Neuronal stem cell (in vitro differentiated cells): ENCODE data around the gene EFCAB11.

ENCODE experiments used
- DNase-seq: peaks from one replicate; pipeline ENCODE4 v3.0.0-alpha.2; 2013; ENCODE audit warnings: low spot score
- H2AFZ ChIP-seq: one replicate; pipeline ENCODE4 v1.6.1; 2013; ENCODE audit warnings: mild to moderate bottlenecking, low read length, inconsistent platforms
- H2AK5ac ChIP-seq: 2 replicates; pipeline ENCODE4 v1.6.1; 2013; ENCODE audit warnings: low read depth, mild to moderate bottlenecking, inconsistent platforms, low read length, moderate library complexity, mixed read lengths
- H2BK120ac ChIP-seq: 2 replicates; pipeline ENCODE4 v1.6.1; 2013; ENCODE audit warnings: low read depth, mild to moderate bottlenecking, inconsistent platforms, low read length, moderate library complexity, mixed read lengths
- H2BK12ac ChIP-seq: one replicate; pipeline ENCODE4 v1.6.1; 2013; ENCODE audit warnings: low read length, inconsistent platforms
- H2BK15ac ChIP-seq: 2 replicates; pipeline ENCODE4 v1.6.1; 2013; ENCODE audit warnings: mild to moderate bottlenecking, low read length, inconsistent platforms, mixed read lengths
- H2BK5ac ChIP-seq: one replicate; pipeline ENCODE4 v1.6.1; 2013; ENCODE audit warnings: inconsistent platforms, mild to moderate bottlenecking, low read length, moderate library complexity
- H3K14ac ChIP-seq: one replicate; pipeline ENCODE4 v1.6.1; 2013; ENCODE audit warnings: low read length, inconsistent platforms
- H3K18ac ChIP-seq: 2 replicates; pipeline ENCODE4 v1.6.1; 2013; ENCODE audit warnings: low read length, inconsistent platforms
- H3K23ac ChIP-seq: 2 replicates; pipeline ENCODE4 v1.6.1; 2013; ENCODE audit warnings: low read depth, mild to moderate bottlenecking, mixed read lengths, low read length, inconsistent platforms; ENCODE audit not compliant: poor library complexity
- H3K27ac ChIP-seq: replicated peaks from 3 replicates; pipeline ENCODE4 v1.5.1; 2013; ENCODE audit warnings: low read length, inconsistent platforms
- H3K27me3 ChIP-seq, 3 experiments: 2 replicates each; pipeline ENCODE4 v1.6.1; 2013; ENCODE audit warnings: low read length in 3 of 3, mild to moderate bottlenecking in 2 of 3, inconsistent platforms in 1 of 3, low read depth in 1 of 3, mixed read lengths in 1 of 3, moderate library complexity in 1 of 3; ENCODE audit not compliant: control insufficient read depth in 3 of 3, insufficient read depth in 3 of 3
- H3K36me3 ChIP-seq, 2 donors: replicated peaks in 1 of 2; 2 replicates each; pipeline ENCODE4 v1.6.1; 2013; ENCODE audit warnings: low read length in 2 of 2; ENCODE audit not compliant: control insufficient read depth in 2 of 2, insufficient read depth in 2 of 2
- H3K4ac ChIP-seq: 2 replicates; pipeline ENCODE4 v1.6.1; 2013; ENCODE audit warnings: inconsistent platforms, mild to moderate bottlenecking, low read length, moderate library complexity
- H3K4me1 ChIP-seq, 2 donors: 1 replicate in 1 of 2; 2 replicates in 1 of 2; pipeline ENCODE4 v1.6.1; 2013; ENCODE audit warnings: low read length in 2 of 2, low read depth in 1 of 2; ENCODE audit not compliant: control insufficient read depth in 2 of 2, insufficient read depth in 1 of 2
- H3K4me2 ChIP-seq: one replicate; pipeline ENCODE4 v1.6.1; 2013; ENCODE audit warnings: mild to moderate bottlenecking, low read length, inconsistent platforms; ENCODE audit not compliant: insufficient read depth, poor library complexity, severe bottlenecking
- H3K4me3 ChIP-seq, 2 donors: 2 replicates each; pipeline ENCODE4 v1.5.1; 2013; ENCODE audit warnings: low read length in 2 of 2, mild to moderate bottlenecking in 2 of 2, inconsistent platforms in 1 of 2, moderate library complexity in 1 of 2
- H3K79me1 ChIP-seq: one replicate; pipeline ENCODE4 v1.6.1; 2013; ENCODE audit warnings: low read depth, mild to moderate bottlenecking, inconsistent platforms, low read length, moderate library complexity
- H3K9ac ChIP-seq: one replicate; pipeline ENCODE4 v1.6.1; 2013; ENCODE audit warnings: mild to moderate bottlenecking, low read depth, low read length, inconsistent platforms; ENCODE audit not compliant: poor library complexity
- H3K9me3 ChIP-seq, 2 donors: replicated peaks in 1 of 2; 2 replicates each; pipeline versions ENCODE3 to v1.6.1; 2013; ENCODE audit warnings: low read length in 2 of 2, mild to moderate bottlenecking in 2 of 2, inconsistent platforms in 1 of 2, low read depth in 1 of 2, mixed read lengths in 1 of 2, moderate library complexity in 1 of 2; ENCODE audit not compliant: control insufficient read depth in 2 of 2, insufficient read depth in 1 of 2
- H4K8ac ChIP-seq: one replicate; pipeline ENCODE4 v1.6.1; 2013; ENCODE audit warnings: low read depth, mild to moderate bottlenecking, inconsistent platforms, low read length, moderate library complexity
- H4K91ac ChIP-seq: one replicate; pipeline ENCODE4 v1.6.1; 2013; ENCODE audit warnings: low read length, low read depth, mild to moderate bottlenecking, inconsistent platforms; ENCODE audit not compliant: poor library complexity
- WGBS, 2 donors: extraction: QIAGEN DNeasy Blood & Tissue Kit; methylation state at CpG; one replicate each; pipeline ENCODE4 v1.1.7; 2013; ENCODE audit warnings: missing lambda C conversion rate in 2 of 2, mixed read lengths in 1 of 2; ENCODE audit not compliant: insufficient read length in 2 of 2, insufficient replicate concordance in 1 of 2; ENCODE audit errors: extremely low coverage in 2 of 2; 5-methylcytosine and 5-hydroxymethylcytosine counted together

Gene EFCAB11

GRCh38 chr14:89920056-89920455 is 34.5 kb downstream of the EFCAB11 start:
- Histone ChIP-seq H2BK12ac (no peak overlapping the region), H4K91ac (no peak overlapping the region), H3K4ac (no peak overlapping the region), H3K27me3 (no peaks in the 10 kb centered on the region), H3K9ac (no peak overlapping the region), H3K14ac (no peak overlapping the region), H3K23ac (no peak overlapping the region), H3K27ac (no peak overlapping the region), H2AFZ (no peak overlapping the region), H2BK15ac (no peak overlapping the region), H3K36me3 (no peaks in the 10 kb centered on the region), H4K8ac (no peak overlapping the region), H2AK5ac (no peak overlapping the region), H3K4me3 (no peak overlapping the region), H3K79me1 (no peaks in the 10 kb centered on the region), H3K4me2 (no peak overlapping the region), H3K4me1 (peaks cover 0 to 3% of the 10 kb centered on the region in 2 donors), H2BK5ac (no peak overlapping the region), H3K9me3 (no peaks in the 10 kb centered on the region), H2BK120ac (no peak overlapping the region), H3K18ac (no peak overlapping the region)
- no peak for DNase-seq
- no CpG with 5 or more reads among the region's 2 CpGs for WGBS, 2 donors

- WGBS, 2 donors: no CpG with 5 or more reads among the region's 2 CpGs
- no peak overlapping the region for H4K91ac ChIP-seq
- H3K9me3 ChIP-seq: no peaks in the 10 kb centered on the region
Measured at GRCh38 chr14:89918721-89919120, 35.8 kb downstream of the EFCAB11 start.

GRCh38 chr14:89915114-89915878 is 39.2 kb downstream of the EFCAB11 start:
- H3K4me1 ChIP-seq: peaks cover 7 to 30% of the 10 kb centered on the region in 2 donors
- H3K4ac ChIP-seq: no peak overlapping the region
- no peaks in the 10 kb centered on the region for H3K9me3 ChIP-seq
- H3K36me3 ChIP-seq: no peaks in the 10 kb centered on the region
- H3K27me3 ChIP-seq: no peaks in the 10 kb centered on the region
- H2BK12ac ChIP-seq: no peak overlapping the region
- H3K23ac ChIP-seq: no peak overlapping the region
- no peak overlapping the region for H4K8ac ChIP-seq
- H3K9ac ChIP-seq: no peak overlapping the region
- H4K91ac ChIP-seq: no peak overlapping the region
- H3K4me3 ChIP-seq: no peak overlapping the region
- H3K27ac ChIP-seq: no peak overlapping the region
- H3K18ac ChIP-seq: no peak overlapping the region
- H3K14ac ChIP-seq: no peak overlapping the region
- no peak overlapping the region for H3K4me2 ChIP-seq
- H3K79me1 ChIP-seq: no peaks in the 10 kb centered on the region
- no peak overlapping the region for H2AFZ ChIP-seq
- H2BK15ac ChIP-seq: no peak overlapping the region
- H2BK5ac ChIP-seq: no peak overlapping the region
- WGBS, 2 donors: no CpG with 5 or more reads among the region's 6 CpGs
- H2BK120ac ChIP-seq: no peak overlapping the region
- H2AK5ac ChIP-seq: no peak overlapping the region
- peak; percentile 66 for DNase-seq

More at GRCh38 chr14:89918721-89919120, 35.8 kb downstream of the EFCAB11 start:
- H2BK5ac ChIP-seq: no peak overlapping the region
- H3K18ac ChIP-seq: no peak overlapping the region
- no peaks in the 10 kb centered on the region for H3K79me1 ChIP-seq
- no peak overlapping the region for H4K8ac ChIP-seq
- H3K23ac ChIP-seq: no peak overlapping the region
- no peak overlapping the region for H3K4me3 ChIP-seq
- H3K4ac ChIP-seq: no peak overlapping the region
- no peak overlapping the region for H2BK120ac ChIP-seq
- no peak overlapping the region for H3K14ac ChIP-seq
- H3K36me3 ChIP-seq: no peaks in the 10 kb centered on the region
- no peak overlapping the region for H3K9ac ChIP-seq
- no peak overlapping the region for H2BK15ac ChIP-seq
- H3K4me1 ChIP-seq: peaks cover 0 to 5% of the 10 kb centered on the region in 2 donors
- H2BK12ac ChIP-seq: no peak overlapping the region
- H3K27ac ChIP-seq: no peak overlapping the region
- H2AK5ac ChIP-seq: no peak overlapping the region
- no peaks in the 10 kb centered on the region for H3K27me3 ChIP-seq
- H2AFZ ChIP-seq: no peak overlapping the region
- no peak overlapping the region for H3K4me2 ChIP-seq
- DNase-seq: no peak

GRCh38 chr14:89912667-89913211 is 41.8 kb downstream of the EFCAB11 start:
- H3K4me2 ChIP-seq: no peak overlapping the region
- WGBS, 2 donors: no CpG with 5 or more reads among the region's 9 CpGs
- no peak overlapping the region for H3K14ac ChIP-seq
- H4K91ac ChIP-seq: no peak overlapping the region
- no peak overlapping the region for H2AK5ac ChIP-seq
- peaks cover 7 to 30% of the 10 kb centered on the region in 2 donors for H3K4me1 ChIP-seq
- H3K9ac ChIP-seq: no peak overlapping the region
- H3K4ac ChIP-seq: no peak overlapping the region
- no peak overlapping the region for H3K27ac ChIP-seq
- no peaks in the 10 kb centered on the region for H3K9me3 ChIP-seq
- no peaks in the 10 kb centered on the region for H3K36me3 ChIP-seq
- no peak overlapping the region for H3K23ac ChIP-seq
- H4K8ac ChIP-seq: no peak overlapping the region
- no peak overlapping the region for H3K18ac ChIP-seq
- H2BK5ac ChIP-seq: no peak overlapping the region
- no peak overlapping the region for H2BK12ac ChIP-seq
- H2BK120ac ChIP-seq: no peak overlapping the region
- H3K4me3 ChIP-seq: no peak overlapping the region
- H3K79me1 ChIP-seq: no peaks in the 10 kb centered on the region
- no peaks in the 10 kb centered on the region for H3K27me3 ChIP-seq
- no peak overlapping the region for H2AFZ ChIP-seq
- H2BK15ac ChIP-seq: no peak overlapping the region
- DNase-seq: peak; percentile 23
